Transverse colon (tissue), 4 donors: ENCODE measurements around the gene PBOV1. TPM values are rescaled to one million over a fixed set of nuclear protein-coding genes. Genes with fewer than 3 reads are reported as not detected.

Experiments
- DNase-seq: peaks from one replicate; pipeline ENCODE4 v3.0.0-alpha.2; 2019
- H3K27ac ChIP-seq, 4 donors: fragments of 200-600 bp; sonication (generic); 2 replicates each; pipeline ENCODE4 v1.5.1; 2016 to 2018; ENCODE audit warnings: inconsistent platforms in 4 of 4
- H3K27me3 ChIP-seq: fragments of 200-600 bp; sonication (generic); 2 replicates; pipeline ENCODE4 v1.5.1; 2017; ENCODE audit warnings: inconsistent platforms
- H3K36me3 ChIP-seq, 4 donors: fragments of 200-600 bp; sonication (generic); 2 replicates each; pipeline ENCODE4 v1.5.1; 2017 to 2019; ENCODE audit warnings: inconsistent platforms in 4 of 4
- H3K4me1 ChIP-seq, 4 donors: fragments of 200-600 bp; sonication (generic); 2 replicates each; pipeline ENCODE4 v1.5.1; 2017 to 2020; ENCODE audit warnings: inconsistent platforms in 4 of 4
- H3K4me3 ChIP-seq, 4 donors: fragments of 200-600 bp; sonication (generic); 1 replicate in 1 of 4; 2 replicates in 3 of 4; pipeline versions ENCODE4 v1.5.1 to v1.6.1; 2017 to 2019; ENCODE audit warnings: inconsistent platforms in 4 of 4
- H3K9me3 ChIP-seq, 2 donors: fragments of 200-600 bp; sonication (generic); 2 replicates each; pipeline ENCODE4 v1.5.1; 2017 to 2019; ENCODE audit warnings: inconsistent platforms in 2 of 2
- EP300 ChIP-seq: sonication (generic); formaldehyde crosslinking; IDR thresholded peaks from one replicate; pipeline ENCODE4 v1.6.1; 2017; ENCODE audit warnings: antibody characterized with exemption, low read depth
- POLR2A ChIP-seq: fragments of 450-650 bp; IDR thresholded peaks from one replicate; pipeline ENCODE4 v1.6.1; 2016; ENCODE audit warnings: antibody characterized with exemption, mild to moderate bottlenecking, moderate library complexity
- POLR2AphosphoS5 ChIP-seq, 3 donors: sonication (generic); formaldehyde crosslinking; IDR thresholded peaks; one replicate each; pipeline ENCODE4 v1.6.1; 2016; ENCODE audit warnings: antibody characterized with exemption in 3 of 3
- WGBS, 2 donors: methylation state at CpG; one replicate each; pipeline ENCODE4 v1.1.5; 2018; ENCODE audit warnings: low coverage in 1 of 2; 5-methylcytosine and 5-hydroxymethylcytosine counted together
- in situ Hi-C, 4 donors: fragments of 200-750 bp; cut with MboI; loops; one replicate each; pipeline versions ENCODE4 v1.15.0 to v1.15.1; 2017; ENCODE audit warnings: low sequenced_read_pairs in 3 of 4, low pct_ligation_motif_present in 1 of 4, low pct_unique_long_range_greater_than_20kb in 1 of 4
- intact Hi-C: fragments of 100-400 bp; cut with DNase I; formaldehyde crosslinking; loops from one replicate; pipeline ENCODE4 v1.15.1; 2023; ENCODE audit warnings: low total_unique reads
- total RNA-seq, 4 donors: library from RNA; depleted of rRNA; stranded (reverse); fragments of >200 nt; gene quantifications; one replicate each; pipeline ENCODE4 v1.1.0, GENCODE V29; 2016
- TF ChIP-seq, protein P1 (sequence below), 5 experiments: fragments of 200-600 bp in 3 of 5; fragments of 450-650 bp in 2 of 5; sonication (generic) in 3 of 5; IDR thresholded peaks; 1 replicate in 2 of 5; 2 replicates in 3 of 5; pipeline ENCODE4 v1.5.1; 2016 to 2017; ENCODE audit warnings: antibody characterized with exemption in 5 of 5, inconsistent platforms in 3 of 5, mild to moderate bottlenecking in 2 of 5, moderate library complexity in 1 of 5

PBOV1 gene
- total RNA-seq, result not detected

DNA sequence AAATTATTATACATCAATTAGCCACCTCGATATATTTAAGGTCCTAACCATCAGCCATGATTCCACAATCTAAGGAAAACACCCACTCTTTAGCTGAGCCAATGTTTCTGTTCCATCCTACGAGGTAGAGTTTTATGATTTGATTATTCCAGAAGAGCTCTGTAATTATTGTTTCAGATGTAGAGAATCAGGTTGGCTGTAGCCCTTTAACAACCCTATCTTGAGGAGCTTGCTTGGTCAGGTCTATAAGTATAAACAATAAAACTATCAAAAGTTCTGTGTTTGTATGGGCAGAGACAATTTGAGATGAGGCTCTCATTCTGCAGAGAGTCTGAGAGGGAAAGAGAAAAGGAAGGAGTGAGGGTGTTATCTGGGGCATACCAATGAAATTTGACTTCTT, at the start of gene PBOV1:
Gene PBOV1, minus strand, starts transcription at position 43 of the 400 bp plus-strand sequence. CDS start 96 bp downstream, outside the sequence.
- 21 to 37% methylated on average over 2 of the region's 2 CpGs for WGBS, 2 donors
- no peaks in the 10 kb centered on the region for H3K27me3 ChIP-seq
- TF ChIP-seq, protein P1, sequence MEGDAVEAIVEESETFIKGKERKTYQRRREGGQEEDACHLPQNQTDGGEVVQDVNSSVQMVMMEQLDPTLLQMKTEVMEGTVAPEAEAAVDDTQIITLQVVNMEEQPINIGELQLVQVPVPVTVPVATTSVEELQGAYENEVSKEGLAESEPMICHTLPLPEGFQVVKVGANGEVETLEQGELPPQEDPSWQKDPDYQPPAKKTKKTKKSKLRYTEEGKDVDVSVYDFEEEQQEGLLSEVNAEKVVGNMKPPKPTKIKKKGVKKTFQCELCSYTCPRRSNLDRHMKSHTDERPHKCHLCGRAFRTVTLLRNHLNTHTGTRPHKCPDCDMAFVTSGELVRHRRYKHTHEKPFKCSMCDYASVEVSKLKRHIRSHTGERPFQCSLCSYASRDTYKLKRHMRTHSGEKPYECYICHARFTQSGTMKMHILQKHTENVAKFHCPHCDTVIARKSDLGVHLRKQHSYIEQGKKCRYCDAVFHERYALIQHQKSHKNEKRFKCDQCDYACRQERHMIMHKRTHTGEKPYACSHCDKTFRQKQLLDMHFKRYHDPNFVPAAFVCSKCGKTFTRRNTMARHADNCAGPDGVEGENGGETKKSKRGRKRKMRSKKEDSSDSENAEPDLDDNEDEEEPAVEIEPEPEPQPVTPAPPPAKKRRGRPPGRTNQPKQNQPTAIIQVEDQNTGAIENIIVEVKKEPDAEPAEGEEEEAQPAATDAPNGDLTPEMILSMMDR (IDR thresholded peaks at IDR 0.05), result no peak
- no peak for TF ChIP-seq EP300
- TF ChIP-seq POLR2AphosphoS5 (IDR thresholded peaks at IDR 0.05), result no peak
- no peak for TF ChIP-seq POLR2A
- no peaks in the 10 kb centered on the region for H3K9me3 ChIP-seq
- H3K27ac ChIP-seq, result peak within 1 kb of the TSS; percentile 31 to 65 (median 53)
- no peak within 1 kb of the TSS for H3K4me3 ChIP-seq
- no peaks in the 10 kb centered on the region for H3K36me3 ChIP-seq
- in situ Hi-C loops, result no loop called here
- no peak for DNase-seq
- peaks cover 0 to 17% (median 8%) of the 10 kb centered on the region in 4 donors for H3K4me1 ChIP-seq
- intact Hi-C loops, result no loop called here

DNA sequence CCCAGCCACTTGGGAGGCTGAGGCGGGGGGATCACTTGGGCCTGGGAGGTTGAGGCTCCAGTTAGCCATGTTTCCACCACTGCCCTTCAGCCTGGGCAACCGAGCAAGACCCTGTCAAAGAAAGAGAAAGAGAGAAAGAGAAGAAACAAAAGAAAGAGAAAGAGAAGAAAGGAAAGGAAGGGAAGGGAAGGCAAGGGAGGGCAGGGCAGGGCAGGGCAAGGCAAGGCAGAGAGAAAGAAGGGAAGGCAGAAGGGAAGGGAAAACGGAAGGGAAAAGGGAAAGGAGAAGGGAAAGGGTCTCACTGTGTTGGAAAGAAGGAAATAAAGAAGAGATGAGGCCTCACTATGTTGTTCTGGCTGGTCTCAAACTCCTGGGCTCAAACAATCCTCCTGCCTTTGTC, 47.8 kb upstream of the PBOV1 start:
- 71 to 77% methylated on average over 1 to 3 of the region's 3 CpGs for WGBS, 2 donors
- Histone ChIP-seq H3K36me3 (no peaks in the 10 kb centered on the region), H3K4me3 (no peak overlapping the region), H3K27me3 (no peaks in the 10 kb centered on the region), H3K4me1 (no peaks in the 10 kb centered on the region), H3K9me3 (no peaks in the 10 kb centered on the region), H3K27ac (no peak overlapping the region)
- intact Hi-C loops (no loop called here), in situ Hi-C loops (no loop called here)
- no peak for TF ChIP-seq POLR2A
- no peak for TF ChIP-seq POLR2AphosphoS5 (IDR thresholded peaks at IDR 0.05)
- TF ChIP-seq, protein P1 (IDR thresholded peaks at IDR 0.05), result no peak
- DNase-seq, result no peak

DNA sequence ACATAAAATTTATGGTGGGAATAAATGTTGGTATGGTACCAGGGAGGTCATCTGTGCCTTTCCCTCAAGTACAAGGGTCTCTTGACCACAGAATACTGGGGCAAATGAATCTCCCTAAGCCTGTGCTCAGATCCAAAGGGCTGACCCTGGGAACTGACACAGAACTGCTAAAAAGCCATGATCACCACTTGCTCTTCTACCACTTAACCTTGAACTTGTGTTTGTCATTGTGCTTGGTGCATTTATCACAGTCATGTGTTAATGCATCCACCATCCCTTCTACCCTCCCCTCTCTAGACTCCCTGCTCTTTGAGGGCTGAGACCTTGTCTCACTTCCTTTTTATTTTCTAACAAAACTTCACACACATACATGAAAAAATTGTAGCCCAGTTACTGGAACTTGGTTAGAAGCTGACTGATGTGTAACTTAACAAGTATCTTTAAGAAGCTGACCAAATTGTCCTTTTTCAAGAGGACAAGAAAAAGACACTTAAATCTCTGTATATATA, 46.1 kb upstream of the PBOV1 start:
- no peak overlapping the region for H3K4me3 ChIP-seq

GRCh38 chr6:138263963-138264362, 45.7 kb upstream of the PBOV1 start:
- TF ChIP-seq, protein P1 (IDR thresholded peaks at IDR 0.05), result no peak
- TF ChIP-seq EP300, result no peak
- TF ChIP-seq POLR2A, result no peak
- TF ChIP-seq POLR2AphosphoS5 (IDR thresholded peaks at IDR 0.05), result no peak
- WGBS, 2 donors, result 60 to 79% methylated on average over 1 to 4 of the region's 4 CpGs

More for the DNA sequence above, 46.1 kb upstream of the PBOV1 start:
- intact Hi-C loops, result no loop called here
- H3K9me3 ChIP-seq, result no peaks in the 10 kb centered on the region
- H3K4me1 ChIP-seq, result no peaks in the 10 kb centered on the region
- in situ Hi-C loops, result no loop called here
- H3K27ac ChIP-seq, result no peak overlapping the region
- H3K27me3 ChIP-seq, result no peaks in the 10 kb centered on the region
- no peaks in the 10 kb centered on the region for H3K36me3 ChIP-seq
- TF ChIP-seq POLR2AphosphoS5 (IDR thresholded peaks at IDR 0.05) (no peak), POLR2A (no peak), EP300 (no peak)
- TF ChIP-seq, protein P1 (IDR thresholded peaks at IDR 0.05), result no peak
- no peak for DNase-seq

More at GRCh38 chr6:138263963-138264362, 45.7 kb upstream of the PBOV1 start:
- Histone ChIP-seq H3K4me3 (no peak overlapping the region), H3K36me3 (no peaks in the 10 kb centered on the region), H3K27ac (no peak overlapping the region), H3K9me3 (no peaks in the 10 kb centered on the region), H3K27me3 (no peaks in the 10 kb centered on the region), H3K4me1 (no peaks in the 10 kb centered on the region)
- DNase-seq, result no peak
- intact Hi-C loops, result no loop called here
- in situ Hi-C loops, result no loop called here
